ENCODE data around the gene KRT33B. TPM values are rescaled to one million over a fixed set of nuclear protein-coding genes. Genes with fewer than 3 reads are reported as not detected.

The KRT33B gene
- total RNA-seq, 1 experiment from 2014 or later = not detected

DNA sequence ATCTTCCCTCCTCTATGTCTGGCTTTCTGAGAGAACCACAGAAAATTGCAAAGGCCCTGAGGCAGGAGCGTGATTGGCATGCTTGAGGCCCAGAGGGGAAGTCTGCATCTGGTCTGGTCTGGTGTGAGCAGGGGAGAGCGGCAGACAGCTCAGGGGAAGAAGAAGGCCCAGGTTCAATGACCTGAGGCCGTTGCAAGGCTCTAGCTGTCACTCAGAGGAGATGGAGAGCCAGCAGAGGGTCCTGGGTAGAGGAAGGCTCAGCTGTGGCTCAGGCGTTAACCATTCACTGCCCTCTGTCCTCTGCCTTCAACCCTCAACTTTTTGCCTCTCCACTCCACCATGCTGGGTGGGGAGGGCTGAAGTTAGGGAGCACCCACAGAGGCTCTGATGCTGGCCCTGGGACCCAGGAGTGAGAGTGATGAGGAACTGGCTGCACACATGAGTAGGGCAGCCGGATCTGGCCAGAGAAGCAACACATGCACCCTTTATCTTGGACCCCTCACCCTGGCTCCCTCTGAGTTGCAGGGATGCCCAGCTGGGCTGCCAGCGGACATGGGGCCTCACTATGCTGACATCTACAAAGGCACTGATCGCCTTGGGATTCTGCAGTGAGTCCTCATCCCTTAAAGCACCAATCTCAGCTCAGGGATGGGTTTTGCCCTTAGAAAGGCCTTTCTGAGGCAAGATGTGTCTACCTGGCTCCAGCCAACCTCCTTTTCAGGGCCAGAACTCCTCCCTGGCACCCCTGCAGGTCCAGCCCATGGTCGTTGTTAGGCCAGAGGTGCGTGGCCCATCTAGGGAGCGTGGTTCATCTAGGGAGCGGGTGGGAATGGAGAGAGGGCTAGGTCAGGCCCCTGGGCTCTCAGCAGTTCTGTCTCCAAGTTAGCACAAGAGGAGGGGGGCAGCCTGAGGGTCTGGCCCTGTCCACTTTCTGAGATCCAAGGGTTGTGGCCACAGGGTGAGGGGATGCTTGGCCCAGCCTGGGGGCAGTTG is 46.4 kb downstream of the KRT33B start (continued):
- TF ChIP-seq, protein P1, sequence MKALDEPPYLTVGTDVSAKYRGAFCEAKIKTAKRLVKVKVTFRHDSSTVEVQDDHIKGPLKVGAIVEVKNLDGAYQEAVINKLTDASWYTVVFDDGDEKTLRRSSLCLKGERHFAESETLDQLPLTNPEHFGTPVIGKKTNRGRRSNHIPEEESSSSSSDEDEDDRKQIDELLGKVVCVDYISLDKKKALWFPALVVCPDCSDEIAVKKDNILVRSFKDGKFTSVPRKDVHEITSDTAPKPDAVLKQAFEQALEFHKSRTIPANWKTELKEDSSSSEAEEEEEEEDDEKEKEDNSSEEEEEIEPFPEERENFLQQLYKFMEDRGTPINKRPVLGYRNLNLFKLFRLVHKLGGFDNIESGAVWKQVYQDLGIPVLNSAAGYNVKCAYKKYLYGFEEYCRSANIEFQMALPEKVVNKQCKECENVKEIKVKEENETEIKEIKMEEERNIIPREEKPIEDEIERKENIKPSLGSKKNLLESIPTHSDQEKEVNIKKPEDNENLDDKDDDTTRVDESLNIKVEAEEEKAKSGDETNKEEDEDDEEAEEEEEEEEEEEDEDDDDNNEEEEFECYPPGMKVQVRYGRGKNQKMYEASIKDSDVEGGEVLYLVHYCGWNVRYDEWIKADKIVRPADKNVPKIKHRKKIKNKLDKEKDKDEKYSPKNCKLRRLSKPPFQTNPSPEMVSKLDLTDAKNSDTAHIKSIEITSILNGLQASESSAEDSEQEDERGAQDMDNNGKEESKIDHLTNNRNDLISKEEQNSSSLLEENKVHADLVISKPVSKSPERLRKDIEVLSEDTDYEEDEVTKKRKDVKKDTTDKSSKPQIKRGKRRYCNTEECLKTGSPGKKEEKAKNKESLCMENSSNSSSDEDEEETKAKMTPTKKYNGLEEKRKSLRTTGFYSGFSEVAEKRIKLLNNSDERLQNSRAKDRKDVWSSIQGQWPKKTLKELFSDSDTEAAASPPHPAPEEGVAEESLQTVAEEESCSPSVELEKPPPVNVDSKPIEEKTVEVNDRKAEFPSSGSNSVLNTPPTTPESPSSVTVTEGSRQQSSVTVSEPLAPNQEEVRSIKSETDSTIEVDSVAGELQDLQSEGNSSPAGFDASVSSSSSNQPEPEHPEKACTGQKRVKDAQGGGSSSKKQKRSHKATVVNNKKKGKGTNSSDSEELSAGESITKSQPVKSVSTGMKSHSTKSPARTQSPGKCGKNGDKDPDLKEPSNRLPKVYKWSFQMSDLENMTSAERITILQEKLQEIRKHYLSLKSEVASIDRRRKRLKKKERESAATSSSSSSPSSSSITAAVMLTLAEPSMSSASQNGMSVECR (CRISPR knock-in tag; IDR thresholded peaks at IDR 0.05; ENCODE audit: borderline replicate concordance) = no peak
- no peak for TF ChIP-seq MAX (CRISPR knock-in tag; IDR thresholded peaks at IDR 0.05)
- TF ChIP-seq GRHL2 (CRISPR knock-in tag; IDR thresholded peaks at IDR 0.05; ENCODE audit: insufficient replicate concordance, severe bottlenecking) = no peak
- no peak for TF ChIP-seq ZNF219 (CRISPR knock-in tag; IDR thresholded peaks at IDR 0.05; ENCODE audit: borderline replicate concordance)
- TF ChIP-seq ATF2 (CRISPR knock-in tag; IDR thresholded peaks at IDR 0.05; ENCODE audit: borderline replicate concordance, low read depth) = no peak
- TF ChIP-seq, protein P2, sequence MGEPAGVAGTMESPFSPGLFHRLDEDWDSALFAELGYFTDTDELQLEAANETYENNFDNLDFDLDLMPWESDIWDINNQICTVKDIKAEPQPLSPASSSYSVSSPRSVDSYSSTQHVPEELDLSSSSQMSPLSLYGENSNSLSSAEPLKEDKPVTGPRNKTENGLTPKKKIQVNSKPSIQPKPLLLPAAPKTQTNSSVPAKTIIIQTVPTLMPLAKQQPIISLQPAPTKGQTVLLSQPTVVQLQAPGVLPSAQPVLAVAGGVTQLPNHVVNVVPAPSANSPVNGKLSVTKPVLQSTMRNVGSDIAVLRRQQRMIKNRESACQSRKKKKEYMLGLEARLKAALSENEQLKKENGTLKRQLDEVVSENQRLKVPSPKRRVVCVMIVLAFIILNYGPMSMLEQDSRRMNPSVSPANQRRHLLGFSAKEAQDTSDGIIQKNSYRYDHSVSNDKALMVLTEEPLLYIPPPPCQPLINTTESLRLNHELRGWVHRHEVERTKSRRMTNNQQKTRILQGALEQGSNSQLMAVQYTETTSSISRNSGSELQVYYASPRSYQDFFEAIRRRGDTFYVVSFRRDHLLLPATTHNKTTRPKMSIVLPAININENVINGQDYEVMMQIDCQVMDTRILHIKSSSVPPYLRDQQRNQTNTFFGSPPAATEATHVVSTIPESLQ (CRISPR knock-in tag; IDR thresholded peaks at IDR 0.05) = no peak

- no peak overlapping the region for H3K4me3 Mint-ChIP-seq
- H3K9me3 Mint-ChIP-seq = peaks cover 21% of the 10 kb centered on the region
- DNase-seq (ENCODE audit: low spot score) (no peak), ATAC-seq (peak; percentile 42; the same call in 1 of the 2 replicates)
- H3K27ac Mint-ChIP-seq = no peak overlapping the region
- ChIA-PET CTCF (interaction anchor here (0.6 to 2.5 kb wide), 35 partner anchors 8 to 465 kb away, joined by 3 to 11 read pairs (median 3); partner anchors contain the start of genes EIF1, KRT39 and KRTAP16-1), POLR2A (no interaction called here)
- 0 out of 2 replicates have a peak, but pooled peaks cover 3% of the 10 kb centered on the region for H3K4me1 Mint-ChIP-seq
- peaks cover 14% of the 10 kb centered on the region; the same call in 1 of the 2 replicates for H3K36me3 Mint-ChIP-seq
- H3K27me3 Mint-ChIP-seq (ENCODE audit: low read depth) = no peaks in the 10 kb centered on the region
- TF ChIP-seq STAT6 (CRISPR knock-in tag; conservative IDR thresholded peaks at IDR 0.05; ENCODE audit: low read depth) (no peak), CREB1 (CRISPR knock-in tag; IDR thresholded peaks at IDR 0.05) (no peak), ZNF121 (CRISPR knock-in tag; IDR thresholded peaks at IDR 0.05) (peak; percentile 68; the same call in 1 of the 2 replicates), CDX4 (CRISPR knock-in tag; IDR thresholded peaks at IDR 0.05; ENCODE audit: borderline replicate concordance) (no peak), TCF7 (CRISPR knock-in tag; IDR thresholded peaks at IDR 0.05; ENCODE audit: low read depth) (no peak)
- TF ChIP-seq, protein P3, sequence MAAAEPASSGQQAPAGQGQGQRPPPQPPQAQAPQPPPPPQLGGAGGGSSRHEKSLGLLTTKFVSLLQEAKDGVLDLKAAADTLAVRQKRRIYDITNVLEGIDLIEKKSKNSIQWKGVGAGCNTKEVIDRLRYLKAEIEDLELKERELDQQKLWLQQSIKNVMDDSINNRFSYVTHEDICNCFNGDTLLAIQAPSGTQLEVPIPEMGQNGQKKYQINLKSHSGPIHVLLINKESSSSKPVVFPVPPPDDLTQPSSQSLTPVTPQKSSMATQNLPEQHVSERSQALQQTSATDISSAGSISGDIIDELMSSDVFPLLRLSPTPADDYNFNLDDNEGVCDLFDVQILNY (CRISPR knock-in tag; IDR thresholded peaks at IDR 0.05) = no peak
- TF ChIP-seq, protein P4, sequence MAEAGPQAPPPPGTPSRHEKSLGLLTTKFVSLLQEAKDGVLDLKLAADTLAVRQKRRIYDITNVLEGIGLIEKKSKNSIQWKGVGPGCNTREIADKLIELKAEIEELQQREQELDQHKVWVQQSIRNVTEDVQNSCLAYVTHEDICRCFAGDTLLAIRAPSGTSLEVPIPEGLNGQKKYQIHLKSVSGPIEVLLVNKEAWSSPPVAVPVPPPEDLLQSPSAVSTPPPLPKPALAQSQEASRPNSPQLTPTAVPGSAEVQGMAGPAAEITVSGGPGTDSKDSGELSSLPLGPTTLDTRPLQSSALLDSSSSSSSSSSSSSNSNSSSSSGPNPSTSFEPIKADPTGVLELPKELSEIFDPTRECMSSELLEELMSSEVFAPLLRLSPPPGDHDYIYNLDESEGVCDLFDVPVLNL (CRISPR knock-in tag; IDR thresholded peaks at IDR 0.05; ENCODE audit: borderline replicate concordance, low read depth) = no peak
- TF ChIP-seq, protein P5, sequence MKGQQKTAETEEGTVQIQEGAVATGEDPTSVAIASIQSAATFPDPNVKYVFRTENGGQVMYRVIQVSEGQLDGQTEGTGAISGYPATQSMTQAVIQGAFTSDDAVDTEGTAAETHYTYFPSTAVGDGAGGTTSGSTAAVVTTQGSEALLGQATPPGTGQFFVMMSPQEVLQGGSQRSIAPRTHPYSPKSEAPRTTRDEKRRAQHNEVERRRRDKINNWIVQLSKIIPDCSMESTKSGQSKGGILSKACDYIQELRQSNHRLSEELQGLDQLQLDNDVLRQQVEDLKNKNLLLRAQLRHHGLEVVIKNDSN (CRISPR knock-in tag; IDR thresholded peaks at IDR 0.05) = no peak
These were observed 47.3 kb downstream of the KRT33B start for GRCh38 chr17:41322094-41322902.

Data from WTC11 (cell line).